GM19193 (cell line): ENCODE measurements around the gene LDLRAD3.

Experiments used
- POLR2A ChIP-seq: IDR thresholded peaks from 4 replicates; pipeline ENCODE4 v1.6.1; 2011; ENCODE audit not compliant: insufficient read depth, insufficient read length; ENCODE audit errors: extremely low read depth

LDLRAD3 gene

DNA sequence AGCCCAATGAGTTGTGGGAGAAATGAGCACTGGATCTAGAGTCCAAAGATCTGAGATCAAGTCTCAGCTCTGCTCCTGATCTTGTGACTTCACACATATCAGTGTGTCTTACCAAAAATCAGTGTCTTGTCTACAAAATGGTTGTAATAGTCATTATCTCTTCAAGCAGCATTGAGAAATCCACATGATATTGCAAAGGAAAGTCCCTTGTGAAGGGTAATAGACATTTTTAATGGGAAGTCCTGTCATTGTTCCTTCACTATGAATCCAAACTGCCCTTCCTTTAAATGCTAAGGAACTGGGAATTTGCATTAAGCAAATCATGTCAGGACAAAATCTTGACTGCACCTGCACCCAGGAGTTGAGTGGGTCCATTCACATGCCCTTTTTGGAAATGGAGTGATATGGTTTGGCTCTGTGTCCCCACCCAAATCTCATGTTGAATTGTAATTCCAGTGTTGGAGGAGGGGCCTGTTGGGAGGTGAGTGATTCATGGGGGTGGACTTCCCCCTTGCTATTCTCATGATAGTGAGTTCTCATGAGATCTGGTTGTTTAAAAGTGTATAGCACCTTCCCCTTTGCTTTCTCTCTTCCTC lies 294.3 kb downstream of the LDLRAD3 start:
- TF ChIP-seq POLR2A = no peak

DNA sequence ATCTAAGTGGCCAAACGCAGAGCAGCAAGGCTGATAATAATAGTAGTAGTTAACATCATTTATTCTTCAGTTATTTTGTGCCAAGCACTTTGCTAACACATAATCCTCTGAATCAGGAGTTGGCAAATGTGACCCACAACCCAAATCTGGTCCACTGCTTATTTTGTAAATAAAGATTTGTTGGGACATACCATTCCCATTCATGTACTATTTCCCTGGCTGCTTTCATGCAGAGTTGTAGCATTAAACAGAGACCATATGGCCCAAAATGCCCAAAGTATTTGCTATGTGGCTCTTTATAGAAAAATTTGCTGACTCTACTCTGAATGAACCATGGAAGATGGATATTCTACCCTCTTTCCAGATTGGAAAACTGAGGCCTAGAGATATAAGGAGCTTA lies 295.0 kb downstream of the LDLRAD3 start:
- no peak for TF ChIP-seq POLR2A

- TF ChIP-seq POLR2A = no peak
Measured at GRCh38 chr11:36239636-36240035, 295.8 kb downstream of the LDLRAD3 start.

DNA sequence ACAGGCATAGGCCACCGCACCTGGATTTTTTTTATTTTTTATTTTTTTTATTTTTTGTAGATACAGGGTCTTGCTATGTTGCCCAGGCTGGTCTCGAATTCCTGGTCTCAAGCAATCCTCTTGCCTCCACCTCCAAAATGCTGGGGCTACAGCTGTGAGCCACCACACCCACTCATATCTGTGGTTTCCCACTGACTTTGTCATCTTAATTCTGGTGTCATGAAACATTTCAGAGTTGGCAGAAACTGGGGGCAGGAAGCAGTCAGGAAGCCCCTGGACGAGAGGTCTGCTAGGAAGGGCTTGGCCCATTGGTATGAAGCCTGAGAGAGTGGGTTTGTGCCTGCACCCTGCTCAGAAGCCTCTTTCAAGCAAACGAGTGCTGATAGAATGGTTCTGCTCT lies 296.3 kb downstream of the LDLRAD3 start:
- no peak for TF ChIP-seq POLR2A

- no peak for TF ChIP-seq POLR2A
Measured at GRCh38 chr11:36240801-36241200, 296.9 kb downstream of the LDLRAD3 start.

- no peak for TF ChIP-seq POLR2A
Measured at GRCh38 chr11:36241497-36241896, 297.6 kb downstream of the LDLRAD3 start.

DNA sequence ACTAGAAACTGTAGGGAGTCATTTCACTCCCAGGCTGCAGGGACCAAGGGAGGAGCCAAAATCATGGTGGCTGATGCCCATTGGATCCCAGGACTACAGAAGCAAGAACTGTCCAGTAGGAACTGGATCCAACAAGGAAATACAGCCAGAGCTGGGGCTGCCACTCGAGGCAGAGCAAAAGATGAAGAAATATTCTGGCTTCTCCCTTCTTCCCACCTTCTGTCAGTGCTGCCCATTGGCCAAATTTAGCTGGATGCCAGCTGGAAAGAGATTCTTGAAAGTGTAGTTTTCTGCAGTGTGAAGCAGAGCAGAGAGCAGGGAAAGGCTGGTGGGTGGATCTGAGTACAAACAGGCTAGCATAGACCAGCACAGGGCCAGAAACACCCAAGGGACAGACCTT lies 299.8 kb downstream of the LDLRAD3 start:
- no peak for TF ChIP-seq POLR2A

- TF ChIP-seq POLR2A = no peak
Measured at GRCh38 chr11:36247493-36247892, 303.6 kb downstream of the LDLRAD3 start.

GRCh38 chr11:36248436-36248835 lies 304.6 kb downstream of the LDLRAD3 start:
- no peak for TF ChIP-seq POLR2A

DNA sequence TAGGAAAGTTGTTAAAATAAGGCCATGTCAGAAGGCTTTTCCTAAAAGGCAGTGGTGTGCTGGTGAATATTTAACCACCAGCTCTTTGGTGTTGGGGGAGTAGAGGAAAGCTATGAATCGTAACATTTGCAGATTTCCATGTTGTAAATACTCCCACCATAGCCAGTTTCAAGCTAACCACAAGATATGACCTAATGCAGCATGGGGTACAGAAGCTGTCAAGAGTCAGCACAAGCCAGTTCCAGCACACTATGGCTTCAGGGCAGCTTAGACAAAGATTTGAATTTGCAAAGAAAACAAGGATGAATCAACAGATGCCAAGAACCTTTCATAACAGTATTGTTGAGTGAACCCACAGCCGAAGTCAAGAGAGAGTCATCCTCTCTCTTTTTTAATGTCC lies 305.4 kb downstream of the LDLRAD3 start:
- TF ChIP-seq POLR2A = no peak

- no peak for TF ChIP-seq POLR2A
Measured at GRCh38 chr11:36251823-36252222, 308.0 kb downstream of the LDLRAD3 start.

DNA sequence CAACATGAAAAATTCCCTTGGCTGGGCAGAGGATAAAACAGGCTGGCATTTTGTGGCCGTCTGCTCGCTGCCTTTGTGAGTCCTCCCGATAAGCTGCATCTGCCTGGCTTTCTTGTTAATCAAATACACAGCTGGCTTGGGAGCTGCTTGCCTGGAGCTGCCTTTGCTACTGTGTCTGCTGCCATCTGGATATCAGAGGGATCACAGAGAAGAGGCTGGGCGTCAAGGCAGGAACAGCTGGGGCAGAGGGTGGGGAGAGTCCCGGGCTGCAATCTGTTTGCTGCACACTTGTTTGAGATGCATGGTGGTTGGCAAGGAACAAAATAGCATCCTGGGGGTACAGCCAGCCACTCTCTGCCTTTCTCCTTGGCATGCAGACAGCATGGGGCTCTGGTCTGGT lies 309.4 kb downstream of the LDLRAD3 start:
- no peak for TF ChIP-seq POLR2A

- no peak for TF ChIP-seq POLR2A
Measured at GRCh38 chr11:36254713-36255112, 310.9 kb downstream of the LDLRAD3 start.

GRCh38 chr11:36257351-36257750 lies 313.5 kb downstream of the LDLRAD3 start:
- no peak for TF ChIP-seq POLR2A

DNA sequence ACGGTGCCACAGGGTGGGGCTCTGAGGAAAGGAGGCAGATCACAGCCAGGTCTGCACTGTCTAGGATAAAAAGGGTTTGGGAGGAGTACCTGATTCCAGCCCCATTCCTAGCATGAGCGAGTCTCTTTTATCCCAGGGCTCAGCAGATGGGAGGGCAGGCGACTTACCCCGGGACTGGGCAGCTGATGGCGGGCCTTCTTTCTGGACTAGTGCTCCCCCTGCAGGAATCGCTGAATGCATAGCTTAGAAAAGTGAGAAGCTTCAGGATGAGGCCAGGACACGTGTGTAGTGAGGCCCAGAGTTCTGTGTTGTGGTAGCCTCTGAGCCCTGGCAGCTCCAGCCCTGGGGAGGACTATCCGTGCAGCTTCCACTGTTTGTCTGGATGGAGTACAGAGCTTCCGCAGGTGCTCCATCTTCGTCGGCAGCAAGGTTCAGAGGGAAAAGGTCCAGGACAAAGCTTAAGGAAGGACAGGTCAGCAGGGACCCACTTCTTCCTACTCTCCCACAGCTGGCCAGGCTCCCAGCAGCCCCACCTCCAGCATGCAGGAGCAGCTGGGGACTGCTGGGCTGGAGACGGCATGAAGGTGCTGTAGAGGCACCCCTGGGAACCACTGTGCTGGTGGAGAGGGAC lies 315.0 kb downstream of the LDLRAD3 start:
- no peak for TF ChIP-seq POLR2A

DNA sequence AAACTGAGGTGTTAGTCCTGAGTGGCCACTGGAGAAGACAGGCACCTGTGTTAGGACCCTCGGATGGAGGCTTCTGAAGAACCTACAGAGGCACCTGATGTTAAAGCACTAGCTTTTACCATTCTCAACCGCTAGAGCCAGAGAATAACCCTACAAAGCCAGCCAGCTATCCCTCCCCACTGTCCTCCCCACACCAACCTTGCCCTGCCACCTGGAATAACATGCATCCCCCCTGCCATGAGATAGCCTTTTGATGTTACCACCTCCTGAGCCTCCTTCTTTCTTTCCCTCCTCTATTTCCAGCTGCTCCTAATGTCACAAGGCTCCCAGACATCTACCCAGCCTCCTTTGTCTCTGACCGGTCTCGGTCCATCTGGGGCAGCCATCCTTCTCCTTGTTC lies 317.2 kb downstream of the LDLRAD3 start:
- TF ChIP-seq POLR2A = no peak
